Body of pancreas (tissue), 4 donors: ENCODE measurements around the gene PSMC1.
"Not testable (repeated sequence)": the region's sequence is repeated elsewhere in the genome, so short reads cannot be mapped to it uniquely, and the experiment has no call there.

Experiments used
- POLR2A ChIP-seq, 3 donors: fragments of 450-650 bp; IDR thresholded peaks; one replicate each; pipeline ENCODE4 v1.6.1; 2016; ENCODE audit warnings: antibody characterized with exemption in 3 of 3, mild to moderate bottlenecking in 2 of 3
- TF ChIP-seq, protein P1 (sequence below), 7 experiments: fragments of 450-650 bp in 4 of 7; fragments of 200-600 bp in 3 of 7; sonication (generic) in 3 of 7; IDR thresholded peaks; one replicate each; pipeline ENCODE4 v1.5.1; 2016 to 2019; ENCODE audit warnings: antibody characterized with exemption in 7 of 7

DNA sequence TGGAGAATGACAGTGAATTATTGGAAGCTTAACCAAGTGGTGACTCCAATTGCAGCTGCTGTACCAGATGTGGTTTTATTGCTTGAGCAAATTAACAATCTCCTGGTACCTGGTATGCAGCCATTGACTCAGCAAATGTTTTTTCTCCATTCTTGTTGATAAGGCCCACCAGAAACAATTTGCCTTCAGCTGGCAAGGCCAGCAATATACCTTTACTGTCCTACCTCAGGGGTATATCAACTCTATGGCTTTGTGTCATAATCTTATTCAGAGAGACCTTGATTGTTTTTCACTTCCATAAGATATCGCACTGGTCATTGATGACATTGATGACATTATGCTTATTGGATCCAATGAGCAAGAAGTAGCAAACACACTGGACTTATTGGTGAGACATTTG lies 26.4 kb upstream of the PSMC1 start:
- not testable (repeated sequence) for TF ChIP-seq POLR2A (IDR thresholded peaks at IDR 0.05)
- TF ChIP-seq, protein P1, sequence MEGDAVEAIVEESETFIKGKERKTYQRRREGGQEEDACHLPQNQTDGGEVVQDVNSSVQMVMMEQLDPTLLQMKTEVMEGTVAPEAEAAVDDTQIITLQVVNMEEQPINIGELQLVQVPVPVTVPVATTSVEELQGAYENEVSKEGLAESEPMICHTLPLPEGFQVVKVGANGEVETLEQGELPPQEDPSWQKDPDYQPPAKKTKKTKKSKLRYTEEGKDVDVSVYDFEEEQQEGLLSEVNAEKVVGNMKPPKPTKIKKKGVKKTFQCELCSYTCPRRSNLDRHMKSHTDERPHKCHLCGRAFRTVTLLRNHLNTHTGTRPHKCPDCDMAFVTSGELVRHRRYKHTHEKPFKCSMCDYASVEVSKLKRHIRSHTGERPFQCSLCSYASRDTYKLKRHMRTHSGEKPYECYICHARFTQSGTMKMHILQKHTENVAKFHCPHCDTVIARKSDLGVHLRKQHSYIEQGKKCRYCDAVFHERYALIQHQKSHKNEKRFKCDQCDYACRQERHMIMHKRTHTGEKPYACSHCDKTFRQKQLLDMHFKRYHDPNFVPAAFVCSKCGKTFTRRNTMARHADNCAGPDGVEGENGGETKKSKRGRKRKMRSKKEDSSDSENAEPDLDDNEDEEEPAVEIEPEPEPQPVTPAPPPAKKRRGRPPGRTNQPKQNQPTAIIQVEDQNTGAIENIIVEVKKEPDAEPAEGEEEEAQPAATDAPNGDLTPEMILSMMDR (IDR thresholded peaks at IDR 0.05): not testable (repeated sequence)
